ENCODE results near the gene LRGUK.
"Not testable (repeated sequence)": the region's sequence is repeated elsewhere in the genome, so short reads cannot be mapped to it uniquely, and the experiment has no call there.

Gene LRGUK

GRCh38 chr7:134126966-134127848 lies at the start of gene LRGUK:
TSS of gene LRGUK (plus strand) at chr7:134127340. CDS start at chr7:134127368, 28 bp downstream.
- DNase-seq, result peak; percentile 5 to 65

GRCh38 chr7:134077560-134077959 lies 49.6 kb upstream of the LRGUK start:
- DNase-seq, result not testable (repeated sequence)

- DNase-seq, result no peak
Measured at GRCh38 chr7:134078991-134079390, 48.1 kb upstream of the LRGUK start.

- DNase-seq, result no peak
Measured at GRCh38 chr7:134081695-134082094, 45.4 kb upstream of the LRGUK start.

GRCh38 chr7:134083766-134084487 lies 43.2 kb upstream of the LRGUK start:
- no peak for DNase-seq

- DNase-seq, result no peak
Measured at GRCh38 chr7:134084488-134085144, 42.5 kb upstream of the LRGUK start.

- no peak for DNase-seq
Measured at GRCh38 chr7:134085311-134085710, 41.8 kb upstream of the LRGUK start.

GRCh38 chr7:134086998-134087735 lies 40.0 kb upstream of the LRGUK start:
- no peak for DNase-seq

GRCh38 chr7:134088199-134088598 lies 38.9 kb upstream of the LRGUK start:
- DNase-seq, result no peak

GRCh38 chr7:134089446-134089845 lies 37.7 kb upstream of the LRGUK start:
- DNase-seq, result no peak

- no peak for DNase-seq
Measured at GRCh38 chr7:134098072-134098471, 29.1 kb upstream of the LRGUK start.

- DNase-seq, result no peak
Measured at GRCh38 chr7:134101716-134102115, 25.4 kb upstream of the LRGUK start.

GRCh38 chr7:134104166-134104565 lies 23.0 kb upstream of the LRGUK start:
- DNase-seq, result no peak

- DNase-seq, result no peak
Measured at GRCh38 chr7:134105841-134106240, 21.3 kb upstream of the LRGUK start.

- DNase-seq, result no peak
Measured at GRCh38 chr7:134108802-134109201, 18.3 kb upstream of the LRGUK start.

- no peak for DNase-seq
Measured at GRCh38 chr7:134113655-134114054, 13.5 kb upstream of the LRGUK start.

- no peak for DNase-seq
Measured at GRCh38 chr7:134114992-134115391, 12.1 kb upstream of the LRGUK start.

- DNase-seq, result no peak
Measured at GRCh38 chr7:134120405-134120804, 6.7 kb upstream of the LRGUK start.

- DNase-seq, result no peak
Measured at GRCh38 chr7:134121632-134122139, 5.5 kb upstream of the LRGUK start.

- no peak for DNase-seq
Measured at GRCh38 chr7:134122980-134123379, 4.2 kb upstream of the LRGUK start.

- no peak for DNase-seq
Measured at GRCh38 chr7:134126146-134126545, 994 bp upstream of the LRGUK start.

- no peak for DNase-seq
Measured at GRCh38 chr7:134126596-134126965, 559 bp upstream of the LRGUK start.

GRCh38 chr7:134128829-134129228 lies 1.7 kb downstream of the LRGUK start:
- DNase-seq, result no peak

All from SW 1271 (cell line).